ENCODE measurements around the gene THSD7B.

Gene THSD7B

GRCh38 chr2:137202318-137202717 is 437.0 kb downstream of the THSD7B start:
- DNase-seq, result no peak

GRCh38 chr2:137205324-137205723 is 440.0 kb downstream of the THSD7B start:
- no peak for DNase-seq

GRCh38 chr2:137206069-137206468 is 440.7 kb downstream of the THSD7B start:
- DNase-seq, result no peak

GRCh38 chr2:137207030-137207429 is 441.7 kb downstream of the THSD7B start:
- no peak for DNase-seq

- DNase-seq, result peak; percentile 65
These were observed 443.1 kb downstream of the THSD7B start for GRCh38 chr2:137208431-137208891.

GRCh38 chr2:137210039-137210438 is 444.7 kb downstream of the THSD7B start:
- no peak for DNase-seq

GRCh38 chr2:137211761-137212160 is 446.4 kb downstream of the THSD7B start:
- no peak for DNase-seq

GRCh38 chr2:137220438-137220993 is 455.2 kb downstream of the THSD7B start:
- no peak for DNase-seq

GRCh38 chr2:137221797-137222492 is 456.6 kb downstream of the THSD7B start:
- DNase-seq, result no peak

- DNase-seq, result no peak
These were observed 458.4 kb downstream of the THSD7B start for GRCh38 chr2:137223722-137224121.

GRCh38 chr2:137228566-137228965 is 463.2 kb downstream of the THSD7B start:
- DNase-seq, result no peak

GRCh38 chr2:137229834-137230233 is 464.5 kb downstream of the THSD7B start:
- DNase-seq, result no peak

- DNase-seq, result no peak
These were observed 466.3 kb downstream of the THSD7B start for GRCh38 chr2:137231628-137232027.

GRCh38 chr2:137232076-137232475 is 466.7 kb downstream of the THSD7B start:
- DNase-seq, result no peak

- no peak for DNase-seq
These were observed 467.7 kb downstream of the THSD7B start for GRCh38 chr2:137233091-137233490.

GRCh38 chr2:137237055-137237454 is 471.7 kb downstream of the THSD7B start:
- no peak for DNase-seq

- no peak for DNase-seq
These were observed 472.7 kb downstream of the THSD7B start for GRCh38 chr2:137238065-137238464.

GRCh38 chr2:137249463-137250130 is 484.3 kb downstream of the THSD7B start:
- no peak for DNase-seq

GRCh38 chr2:137250401-137250800 is 485.1 kb downstream of the THSD7B start:
- DNase-seq, result no peak

- DNase-seq, result no peak
These were observed 485.7 kb downstream of the THSD7B start for GRCh38 chr2:137251045-137251444.

GRCh38 chr2:137252934-137253333 is 487.6 kb downstream of the THSD7B start:
- DNase-seq, result no peak

- DNase-seq, result no peak
These were observed 488.7 kb downstream of the THSD7B start for GRCh38 chr2:137254052-137254451.

- no peak for DNase-seq
These were observed 490.0 kb downstream of the THSD7B start for GRCh38 chr2:137255345-137255744.

- no peak for DNase-seq
These were observed 490.6 kb downstream of the THSD7B start for GRCh38 chr2:137255990-137256389.

Measured in suppressor macrophage treated with lipopolysaccharide for 4 hours (primary cell).